GM19351 (cell line): ENCODE measurements around the gene FXYD1.

Source experiments
- ATAC-seq: cut with Tn5 transposase; IDR thresholded peaks from one replicate; pipeline ENCODE4 v1.9.1; 2021; ENCODE audit warnings: mild to moderate bottlenecking, moderate library complexity; ENCODE audit not compliant: unreplicated experiment

FXYD1 gene

DNA sequence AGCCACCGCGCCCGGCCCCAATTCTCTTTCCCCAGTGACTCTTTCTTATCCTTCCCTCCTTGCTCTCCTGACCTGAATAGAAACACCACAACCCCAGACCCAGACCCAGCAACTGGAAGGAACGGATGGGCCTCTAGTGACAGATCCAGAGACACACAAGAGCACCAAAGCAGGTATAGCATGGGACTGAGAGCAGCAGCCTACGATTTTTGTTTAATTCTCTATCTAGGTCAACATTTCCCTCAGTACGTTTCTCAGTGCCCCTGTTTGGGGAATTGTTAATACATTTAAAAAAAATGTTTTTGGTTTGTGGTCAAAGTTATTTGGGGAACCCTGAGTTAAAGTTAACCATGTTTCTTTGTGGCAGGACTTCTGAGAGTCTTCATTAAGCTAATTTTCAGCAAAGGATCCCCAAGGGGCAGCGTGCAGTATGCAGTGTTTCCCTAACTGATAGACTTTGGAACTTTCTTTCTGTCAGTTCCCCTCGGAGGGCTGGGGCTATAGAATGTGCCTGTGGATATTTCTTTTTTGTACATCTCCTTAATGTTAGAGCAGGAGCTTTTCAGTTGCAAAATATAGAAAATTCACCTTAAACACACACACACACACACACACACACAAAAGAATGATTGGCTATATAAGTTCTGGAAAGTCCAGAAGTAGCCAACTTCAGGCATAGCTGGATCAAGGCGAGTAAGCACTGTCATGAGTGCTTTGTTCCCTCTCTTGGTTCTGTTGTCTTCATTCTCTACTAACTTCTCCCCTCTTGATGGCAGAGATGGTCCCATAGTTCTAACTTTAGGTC, 22.2 kb downstream of the FXYD1 start:
- no peak for ATAC-seq

DNA sequence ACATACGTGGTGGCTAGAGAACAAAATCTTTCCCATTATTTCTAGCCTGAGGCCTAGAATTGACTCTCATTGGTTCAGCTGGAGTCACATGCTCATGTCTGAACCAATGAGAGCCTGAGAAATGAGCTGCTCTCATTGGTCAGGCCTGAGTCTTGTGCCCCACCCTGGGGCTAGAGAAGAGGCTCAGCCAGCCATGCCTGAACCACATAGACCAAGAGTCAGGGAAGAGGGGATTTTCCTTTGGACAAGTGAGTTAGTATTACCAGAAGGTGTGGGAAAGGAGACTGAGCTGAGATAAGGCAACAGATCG, 22.8 kb downstream of the FXYD1 start:
- no peak for ATAC-seq

DNA sequence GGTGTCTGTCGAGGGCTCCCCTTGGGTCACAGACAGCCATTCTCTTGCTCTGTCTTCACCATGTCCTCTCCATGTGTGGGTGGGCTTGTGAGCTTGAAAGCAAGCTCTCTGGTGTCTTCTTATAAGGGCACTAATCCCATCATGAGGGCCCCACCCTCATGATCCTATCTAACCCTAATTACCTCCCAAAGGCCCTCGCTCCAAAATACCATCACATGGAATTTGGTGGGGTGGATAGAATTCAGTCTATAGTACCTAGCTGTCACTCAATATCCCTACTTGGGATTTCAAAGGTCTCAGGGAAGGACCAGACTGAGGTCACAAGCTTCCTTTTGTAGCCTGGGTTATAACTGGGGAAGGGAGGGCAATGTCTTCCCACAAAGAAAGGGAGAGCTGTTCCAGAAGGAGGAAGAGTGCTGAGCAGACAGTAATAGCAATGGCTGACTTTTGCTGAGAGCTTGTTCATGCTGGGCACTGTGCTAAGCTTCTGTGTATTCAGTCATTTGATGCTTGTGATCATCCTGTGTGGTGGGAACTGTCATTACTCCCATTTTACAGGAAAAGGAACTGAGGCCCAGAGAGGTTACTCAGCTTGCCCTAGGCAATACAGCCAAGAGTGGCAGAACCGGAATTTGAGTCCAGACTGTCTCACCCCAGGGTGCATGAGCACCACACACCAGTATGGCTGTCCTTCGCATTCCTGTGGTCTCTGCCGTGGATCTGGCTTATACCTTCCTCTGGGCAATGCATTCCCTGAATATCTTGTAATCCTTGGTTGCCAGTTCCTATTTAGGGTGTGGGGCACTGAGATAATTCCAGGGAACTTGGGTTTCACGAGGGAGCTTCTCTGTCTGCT, 24.1 kb downstream of the FXYD1 start:
- ATAC-seq = no peak

DNA sequence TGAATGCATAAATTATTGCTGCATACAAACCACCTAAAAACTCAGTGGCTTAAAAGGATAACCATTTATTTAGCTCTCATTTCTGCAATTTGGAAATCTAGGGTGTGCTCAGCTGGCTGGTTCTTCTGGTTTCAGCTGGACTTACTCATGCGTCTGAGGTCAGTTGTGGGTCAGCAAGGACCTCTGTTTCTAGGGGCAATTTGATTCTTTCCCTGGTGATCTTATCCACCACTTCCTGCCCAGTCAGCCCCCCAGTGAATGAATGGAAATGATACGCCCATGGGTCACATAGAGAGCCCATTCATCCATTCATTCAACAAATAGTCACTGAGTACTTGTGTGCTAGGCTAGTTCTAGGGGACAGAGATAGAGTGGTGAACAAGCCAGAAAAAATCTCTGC, 25.8 kb downstream of the FXYD1 start:
- no peak for ATAC-seq

- ATAC-seq = no peak
These were observed 26.8 kb downstream of the FXYD1 start for GRCh38 chr19:35165200-35166058.

DNA sequence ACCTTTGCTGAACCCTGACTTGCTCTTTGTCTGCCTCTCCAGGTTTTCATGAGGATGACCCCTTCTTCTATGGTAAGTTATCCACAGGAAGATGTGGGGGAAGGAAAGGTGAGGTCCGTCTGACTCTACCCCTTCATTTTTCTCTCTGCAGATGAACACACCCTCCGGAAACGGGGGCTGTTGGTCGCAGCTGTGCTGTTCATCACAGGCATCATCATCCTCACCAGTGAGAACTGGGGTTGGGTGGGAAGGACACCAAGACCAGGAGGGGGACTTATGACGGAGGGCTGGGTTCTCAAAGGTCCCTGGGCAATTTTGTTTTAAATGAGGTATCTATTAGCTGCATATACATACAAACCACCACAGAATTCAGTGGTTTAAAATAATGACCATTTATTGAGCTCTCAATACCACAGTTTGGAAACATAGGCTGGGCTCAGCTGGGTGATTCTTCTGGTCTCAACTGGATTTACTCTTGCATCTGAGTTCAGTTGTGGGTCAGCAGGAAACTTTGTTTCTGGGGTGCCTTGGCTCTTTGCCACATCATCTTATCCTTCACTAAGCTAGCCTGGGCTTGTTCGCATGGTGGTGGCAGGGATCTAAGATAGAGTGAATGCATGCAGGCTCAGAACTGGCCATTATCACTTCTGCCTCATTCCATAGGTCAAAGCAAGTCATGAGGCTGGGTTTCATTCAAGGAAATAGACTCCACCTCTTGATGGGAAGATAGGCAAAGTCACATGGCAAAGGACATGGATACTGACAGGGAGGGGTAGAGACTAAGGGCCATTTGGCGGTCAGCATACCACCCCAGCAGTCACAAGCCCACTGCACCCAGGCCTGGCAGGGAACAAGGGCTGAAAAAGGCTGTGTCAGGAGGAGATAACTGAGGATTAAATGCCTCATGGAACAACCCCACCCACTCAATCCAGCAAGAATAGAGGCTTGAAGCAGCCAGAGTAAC, 27.8 kb downstream of the FXYD1 start:
- ATAC-seq = no peak

GRCh38 chr19:35167251-35168119, 28.9 kb downstream of the FXYD1 start:
- no peak for ATAC-seq

- ATAC-seq = no peak
These were observed 29.6 kb downstream of the FXYD1 start for GRCh38 chr19:35168196-35168595.

- ATAC-seq = no peak
These were observed 30.8 kb downstream of the FXYD1 start for GRCh38 chr19:35169221-35169995.

GRCh38 chr19:35170359-35171061, 31.9 kb downstream of the FXYD1 start:
- no peak for ATAC-seq

DNA sequence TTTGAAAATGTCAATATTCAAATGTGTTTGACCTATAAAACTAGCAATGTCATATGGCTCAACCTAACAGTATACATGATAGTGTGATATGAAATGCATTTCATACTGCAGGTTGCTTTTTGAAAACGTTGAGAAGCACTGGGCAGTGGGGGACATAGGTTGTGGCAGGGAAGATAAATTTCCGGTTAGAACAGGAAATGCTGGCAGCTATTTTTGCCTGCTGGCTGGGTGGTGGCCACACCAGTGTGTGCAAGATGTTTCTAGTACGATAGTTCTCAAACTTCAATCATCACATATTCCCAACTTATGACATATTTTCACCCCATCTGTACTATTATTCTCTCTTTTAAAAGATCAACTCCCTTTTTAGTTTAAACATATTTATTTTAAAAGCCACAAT, 33.1 kb downstream of the FXYD1 start:
- ATAC-seq = no peak

DNA sequence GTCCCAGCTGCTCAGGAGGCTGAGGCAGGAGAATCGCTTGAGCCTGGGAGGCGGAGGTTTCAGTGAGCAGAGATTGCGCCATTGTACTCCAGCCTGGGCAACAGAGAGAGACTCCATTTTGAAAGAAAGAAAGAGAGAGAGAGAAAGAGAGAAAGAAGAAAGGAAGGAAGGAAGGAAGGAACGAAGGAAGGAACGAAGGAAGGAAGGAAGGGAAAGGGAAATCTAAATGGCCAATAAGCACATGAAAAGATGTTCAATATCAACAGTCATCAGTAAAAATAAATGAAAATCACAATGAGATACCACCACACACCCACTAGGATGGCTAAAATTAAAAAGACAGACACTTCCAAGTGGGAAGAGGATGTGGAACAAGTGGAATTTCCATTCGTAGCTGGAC, 35.6 kb downstream of the FXYD1 start:
- no peak for ATAC-seq

GRCh38 chr19:35176181-35176570, 37.6 kb downstream of the FXYD1 start:
- ATAC-seq = no peak

DNA sequence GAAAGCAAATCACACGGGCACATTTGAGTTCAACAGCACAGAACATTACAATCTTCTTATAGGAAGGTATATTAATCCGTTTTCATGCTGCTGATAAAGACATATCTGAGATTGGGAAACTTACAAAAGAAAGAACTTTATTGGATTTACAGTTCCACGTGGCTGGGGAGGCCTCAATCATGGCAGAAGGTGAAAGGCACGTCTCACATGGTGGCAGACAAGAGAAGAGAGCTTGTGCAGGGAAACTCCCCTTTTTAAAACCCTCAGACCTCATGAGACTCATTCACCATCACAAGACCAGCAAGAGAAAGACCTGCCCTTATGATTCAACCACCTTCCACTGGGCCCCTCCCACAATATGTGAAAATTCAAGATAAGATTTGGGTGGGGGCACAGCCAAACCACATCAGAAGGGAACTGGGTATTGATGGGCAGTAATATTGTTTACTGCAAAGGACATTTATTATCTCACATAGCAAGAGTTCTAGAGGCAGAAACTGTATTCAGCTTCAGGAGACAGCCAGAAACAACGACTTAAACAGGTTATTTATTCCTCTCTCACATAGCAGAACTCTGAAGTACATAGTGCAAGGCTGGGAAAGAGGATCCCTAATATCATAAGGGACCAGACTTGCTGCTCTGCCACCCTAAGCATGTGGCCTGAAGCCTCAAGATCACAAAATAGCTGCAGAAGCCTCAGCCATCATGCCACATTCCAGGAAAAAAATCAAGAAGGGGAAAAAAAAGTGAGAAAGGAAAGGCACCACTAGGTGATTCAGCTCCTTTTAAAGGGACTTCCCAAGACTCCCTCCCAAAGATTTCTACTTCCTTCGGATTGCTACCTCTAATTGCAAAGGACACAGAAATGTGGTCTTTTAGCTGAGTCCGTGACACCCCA, 39.0 kb downstream of the FXYD1 start:
- ATAC-seq = no peak

DNA sequence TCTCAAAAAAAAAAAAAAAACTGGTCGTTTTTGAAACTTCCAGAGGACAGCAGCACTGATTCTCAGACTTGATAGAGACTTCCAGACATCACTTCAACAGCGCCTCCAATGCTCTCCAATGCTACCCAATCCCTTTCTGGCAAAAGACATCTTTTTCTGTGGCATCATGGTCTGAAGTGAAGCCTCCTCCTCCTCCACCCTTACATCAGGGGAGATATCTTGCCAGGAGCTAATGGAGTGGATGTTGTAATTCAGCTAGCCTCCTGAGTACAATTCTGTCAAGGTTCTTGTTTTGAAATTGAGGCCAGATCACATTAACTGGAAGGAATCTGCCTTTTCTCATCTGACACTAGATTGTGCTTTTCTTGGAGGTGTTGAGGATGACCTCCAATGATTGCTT, 40.1 kb downstream of the FXYD1 start:
- ATAC-seq = no peak

- no peak for ATAC-seq
These were observed 41.2 kb downstream of the FXYD1 start for GRCh38 chr19:35179830-35180229.

DNA sequence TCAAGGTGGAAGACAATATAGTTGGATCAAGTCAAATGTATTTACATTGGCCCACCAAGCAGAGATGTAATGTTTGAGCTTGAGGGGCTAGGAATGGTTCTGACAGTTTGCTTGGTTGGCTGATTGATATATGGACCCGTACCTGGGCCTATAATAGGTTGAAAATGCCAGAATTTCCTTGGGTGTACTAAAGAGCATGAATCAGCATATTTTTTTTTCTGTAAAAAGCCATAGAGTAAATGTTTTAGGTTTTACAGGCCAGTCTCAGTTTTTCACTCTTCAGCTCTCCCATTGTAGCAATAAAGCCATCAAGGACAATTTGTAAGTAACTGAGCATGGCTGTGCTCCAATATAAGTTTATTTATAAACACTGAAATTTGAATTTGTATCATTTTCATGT, 42.8 kb downstream of the FXYD1 start:
- no peak for ATAC-seq
